ENCODE data around the gene TSFM. TPM values are rescaled to one million over a fixed set of nuclear protein-coding genes. Genes with fewer than 3 reads are reported as not detected.
"Not testable (repeated sequence)": the region's sequence is repeated elsewhere in the genome, so short reads cannot be mapped to it uniquely, and the experiment has no call there.

Gene TSFM
- total RNA-seq, 4 donors from 2014 or later, result 18.5 to 37.2 (median 24.7) TPM

GRCh38 chr12:57815177-57816000, 32.8 kb downstream of the TSFM start:
- no peak overlapping the region for H3K4me3 ChIP-seq
- TF ChIP-seq CTCF (IDR thresholded peaks at IDR 0.05) (no peak), POLR2A (IDR thresholded peaks at IDR 0.05) (no peak)
- peak overlapping the region in 1 of 4 donors; percentile 38 for H3K27ac ChIP-seq
- WGBS, 2 donors, result 80 to 82% methylated on average over 2 to 6 of the region's 13 CpGs
- H3K36me3 ChIP-seq, result peaks cover 0 to 51% (median 0%) of the 10 kb centered on the region in 3 donors
- no peaks in the 10 kb centered on the region for H3K9me3 ChIP-seq
- H3K4me1 ChIP-seq, result peaks cover 0 to 63% (median 7%) of the 10 kb centered on the region in 3 donors
- intact Hi-C loops (cut with DNase I), result no loop called here
- H3K27me3 ChIP-seq, result no peaks in the 10 kb centered on the region
- DNase-seq, result no peak

- H3K27ac ChIP-seq, result peak overlapping the region in 2 of 4 donors; percentile 38 to 49
- TF ChIP-seq POLR2A (IDR thresholded peaks at IDR 0.05) (no peak), CTCF (IDR thresholded peaks at IDR 0.05) (no peak)
- H3K9me3 ChIP-seq, result no peaks in the 10 kb centered on the region
- no peak overlapping the region for H3K4me3 ChIP-seq
- H3K36me3 ChIP-seq, result peaks cover 0 to 51% (median 0%) of the 10 kb centered on the region in 3 donors
- intact Hi-C loops (cut with DNase I), result no loop called here
- H3K27me3 ChIP-seq, result no peaks in the 10 kb centered on the region
- 24 to 46% methylated on average over 3 of the region's 3 CpGs for WGBS, 2 donors
- DNase-seq, result no peak
- H3K4me1 ChIP-seq, result peaks cover 0 to 62% (median 7%) of the 10 kb centered on the region in 3 donors
These were observed 33.6 kb downstream of the TSFM start for GRCh38 chr12:57816001-57816854.

- Histone ChIP-seq H3K4me3 (no peak overlapping the region), H3K9me3 (no peaks in the 10 kb centered on the region), H3K27ac (peak overlapping the region in 2 of 4 donors; percentile 27 to 49), H3K36me3 (peaks cover 0 to 51% (median under 1%) of the 10 kb centered on the region in 3 donors), H3K4me1 (peaks cover 0 to 64% (median 7%) of the 10 kb centered on the region in 3 donors), H3K27me3 (no peaks in the 10 kb centered on the region)
- intact Hi-C loops (cut with DNase I), result no loop called here
- no peak for DNase-seq
- TF ChIP-seq CTCF (IDR thresholded peaks at IDR 0.05), result no peak
- TF ChIP-seq POLR2A (IDR thresholded peaks at IDR 0.05), result no peak
- 38 to 43% methylated on average over 4 to 5 of the region's 5 CpGs for WGBS, 2 donors
These were observed 34.2 kb downstream of the TSFM start for GRCh38 chr12:57816855-57817151.

- no peak for TF ChIP-seq POLR2A (IDR thresholded peaks at IDR 0.05)
- TF ChIP-seq CTCF (IDR thresholded peaks at IDR 0.05), result no peak
- H3K27me3 ChIP-seq, result no peaks in the 10 kb centered on the region
- intact Hi-C loops (cut with DNase I), result no loop called here
- H3K4me1 ChIP-seq, result peaks cover 0 to 69% (median 7%) of the 10 kb centered on the region in 3 donors
- peak overlapping the region in 2 of 4 donors; percentile 27 to 49 for H3K27ac ChIP-seq
- H3K9me3 ChIP-seq, result no peaks in the 10 kb centered on the region
- WGBS, 2 donors, result 65 to 83% methylated on average over 6 to 7 of the region's 8 CpGs
- DNase-seq, result no peak
- no peak overlapping the region for H3K4me3 ChIP-seq
- H3K36me3 ChIP-seq, result peaks cover 5 to 51% (median 7%) of the 10 kb centered on the region in 3 donors
These were observed 34.8 kb downstream of the TSFM start for GRCh38 chr12:57817261-57817989.

GRCh38 chr12:57817990-57818331, 35.4 kb downstream of the TSFM start:
- H3K4me1 ChIP-seq, result peaks cover 0 to 74% (median 11%) of the 10 kb centered on the region in 3 donors
- WGBS, 2 donors, result 93 to 100% methylated on average over 2 to 3 of the region's 3 CpGs
- peaks cover 11 to 51% (median 12%) of the 10 kb centered on the region in 3 donors for H3K36me3 ChIP-seq

GRCh38 chr12:57820119-57820518, 37.5 kb downstream of the TSFM start:
- H3K4me3 ChIP-seq; H3K9me3 ChIP-seq; H3K27ac ChIP-seq; intact Hi-C loops (cut with DNase I); DNase-seq; H3K27me3 ChIP-seq: not testable (repeated sequence)
- WGBS, 2 donors, result 56 to 65% methylated on average over 8 of the region's 8 CpGs
- peaks cover 0 to 82% (median 13%) of the 10 kb centered on the region in 3 donors for H3K4me1 ChIP-seq
- H3K36me3 ChIP-seq, result peaks cover 32 to 70% (median 34%) of the 10 kb centered on the region in 3 donors

More at GRCh38 chr12:57817990-57818331, 35.4 kb downstream of the TSFM start:
- intact Hi-C loops (cut with DNase I); DNase-seq; H3K4me3 ChIP-seq; H3K9me3 ChIP-seq; H3K27me3 ChIP-seq: not testable (repeated sequence)
- peak overlapping the region in 2 of 4 donors; percentile 27 to 49 for H3K27ac ChIP-seq

GRCh38 chr12:57821015-57821414, 38.4 kb downstream of the TSFM start:
- Histone ChIP-seq H3K27ac (peak overlapping the region in 2 of 4 donors; percentile 9 to 17), H3K36me3 (peaks cover 41 to 79% (median 41%) of the 10 kb centered on the region in 3 donors), H3K4me1 (peaks cover 0 to 74% (median 13%) of the 10 kb centered on the region in 3 donors)
- H3K27me3 ChIP-seq; H3K4me3 ChIP-seq; DNase-seq; H3K9me3 ChIP-seq; intact Hi-C loops (cut with DNase I): not testable (repeated sequence)
- 82% methylated on average over 3 of the region's 5 CpGs; no CpG with 5 or more reads in 1 of the 2 donors for WGBS, 2 donors
